Hematopoietic multipotent progenitor cell treated with erythropoietin and hydrocortisone succinate and interleukin-3 and kit ligand, for 4 days (in vitro differentiated cells): ENCODE data around the gene PCK2.
"Not testable (repeated sequence)": the region's sequence is repeated elsewhere in the genome, so short reads cannot be mapped to it uniquely, and the experiment has no call there.

Source experiments
- DNase-seq: peaks from one replicate; pipeline ENCODE4 v3.0.0-alpha.2; 2015

The PCK2 gene

GRCh38 chr14:24098229-24098926 is 4.3 kb downstream of the PCK2 start:
- no peak for DNase-seq

GRCh38 chr14:24098927-24099813 is 5.1 kb downstream of the PCK2 start:
- DNase-seq, result no peak

GRCh38 chr14:24100197-24100981 is 6.3 kb downstream of the PCK2 start:
- DNase-seq, result peak; percentile 17

- no peak for DNase-seq
Observed at GRCh38 chr14:24100982-24101494, 6.9 kb downstream of the PCK2 start.

GRCh38 chr14:24102357-24103048 is 8.4 kb downstream of the PCK2 start:
- DNase-seq, result no peak

GRCh38 chr14:24103451-24103850 is 9.3 kb downstream of the PCK2 start:
- no peak for DNase-seq

- DNase-seq, result not testable (repeated sequence)
Observed at GRCh38 chr14:24105609-24106239, 11.6 kb downstream of the PCK2 start.

GRCh38 chr14:24106672-24107271 is 12.7 kb downstream of the PCK2 start:
- no peak for DNase-seq

GRCh38 chr14:24108336-24108874 is 14.3 kb downstream of the PCK2 start:
- no peak for DNase-seq

GRCh38 chr14:24110060-24110459 is 15.9 kb downstream of the PCK2 start:
- no peak for DNase-seq

GRCh38 chr14:24110523-24110922 is 16.4 kb downstream of the PCK2 start:
- no peak for DNase-seq

GRCh38 chr14:24113379-24113800 is 19.3 kb downstream of the PCK2 start:
- no peak for DNase-seq

- DNase-seq, result peak; percentile 97
Observed at GRCh38 chr14:24113801-24114531, 19.9 kb downstream of the PCK2 start.

GRCh38 chr14:24114532-24115421 is 20.7 kb downstream of the PCK2 start, which contains the start of the genes DCAF11 and NRL:
TSS of gene DCAF11 (plus strand) at chr14:24114777. CDS start at chr14:24115595, 818 bp downstream.
TSS of gene NRL (minus strand) at chr14:24114949. CDS start at chr14:24082848, 32,101 bp downstream.
- peak; percentile 100 for DNase-seq

- no peak for DNase-seq
Observed at GRCh38 chr14:24115422-24116127, 21.5 kb downstream of the PCK2 start.

GRCh38 chr14:24116128-24116814 is 22.2 kb downstream of the PCK2 start:
- no peak for DNase-seq

- DNase-seq, result no peak
Observed at GRCh38 chr14:24117179-24117578, 23.1 kb downstream of the PCK2 start.

GRCh38 chr14:24119691-24120090 is 25.6 kb downstream of the PCK2 start:
- no peak for DNase-seq
